Measurements from ENCODE around the gene FAM117A.
"Not testable (repeated sequence)": the region's sequence is repeated elsewhere in the genome, so short reads cannot be mapped to it uniquely, and the experiment has no call there.

FAM117A gene

GRCh38 chr17:49739641-49740271 is 24.2 kb downstream of the FAM117A start:
- no peak for DNase-seq (ENCODE audit: low spot score)

DNA sequence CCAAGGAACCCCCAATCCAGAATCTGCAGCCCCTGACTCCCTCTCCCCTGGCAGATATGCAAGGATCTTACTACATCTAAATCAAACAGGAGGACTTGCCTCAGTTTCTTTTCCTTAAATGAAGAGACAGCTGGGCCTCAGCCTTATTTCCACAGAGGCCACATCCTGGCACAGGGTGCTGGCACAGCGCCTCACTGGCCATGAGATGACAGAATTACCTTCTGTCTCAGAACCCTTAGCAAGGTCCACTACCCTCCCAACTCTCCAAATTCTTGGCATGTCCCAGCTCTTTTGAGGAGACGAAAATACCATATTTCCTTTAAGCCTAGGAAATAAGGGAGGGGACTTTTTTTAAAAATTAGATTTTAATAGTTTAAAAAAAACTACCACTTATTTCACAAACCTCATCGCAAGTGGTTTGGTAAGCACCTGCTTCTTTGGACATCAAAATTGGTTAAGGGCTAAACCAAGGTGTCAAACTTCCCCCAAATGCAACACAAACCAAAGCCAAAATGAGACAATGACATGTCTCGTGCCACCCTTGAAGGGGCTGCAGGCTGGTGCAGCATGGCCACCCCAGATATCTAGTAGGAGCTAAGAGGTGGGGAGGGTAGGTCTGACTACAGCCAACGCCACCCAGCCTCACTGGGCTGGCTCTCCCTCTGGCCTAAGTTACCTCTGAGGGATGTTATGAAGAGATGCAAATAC is 25.3 kb downstream of the FAM117A start:
- no peak for DNase-seq (ENCODE audit: low spot score)

DNA sequence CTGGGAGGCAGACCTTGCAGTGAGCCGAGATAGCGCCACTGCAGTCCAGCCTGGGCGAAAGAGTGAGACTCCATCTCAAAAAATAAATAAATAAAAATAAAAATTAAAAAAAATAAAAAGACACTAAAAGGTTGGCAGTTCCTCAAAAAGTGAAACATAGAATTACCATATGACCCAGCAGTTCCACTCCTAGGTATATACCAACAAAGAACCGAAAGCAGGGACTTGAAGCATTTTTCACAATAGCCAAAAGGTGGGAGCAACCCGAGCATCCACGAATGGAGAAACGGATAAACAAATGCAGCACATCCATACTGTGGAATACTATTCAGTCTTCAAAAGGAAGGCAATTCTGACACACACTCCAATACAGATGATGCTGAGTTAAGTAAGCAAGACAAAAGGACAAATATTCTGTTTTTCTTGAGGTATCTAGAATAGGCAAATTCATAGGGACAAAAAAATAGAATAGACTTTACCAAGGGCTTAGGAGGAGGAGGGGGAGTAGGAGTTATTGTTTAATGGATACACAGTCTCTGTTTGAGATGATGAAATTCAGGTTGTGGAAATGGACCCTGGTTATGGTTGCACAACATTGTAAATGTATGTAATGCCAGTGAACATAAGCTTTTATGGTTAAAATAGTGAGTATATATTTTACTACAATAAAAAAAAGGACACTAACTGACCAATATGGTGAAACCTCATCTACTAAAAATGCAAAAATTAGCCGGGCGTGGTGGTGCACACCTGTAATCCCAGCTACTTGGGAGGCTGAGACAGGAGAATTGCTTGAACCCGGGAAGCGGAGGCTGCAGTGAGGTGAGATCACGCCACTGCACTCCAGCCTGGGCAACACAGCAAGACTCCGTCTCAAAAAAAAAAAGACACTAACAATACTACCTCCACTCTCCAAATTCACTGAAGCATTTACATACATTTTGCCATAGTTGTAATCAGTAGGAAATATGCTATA is 29.1 kb downstream of the FAM117A start:
- DNase-seq (ENCODE audit: low spot score) = no peak

- DNase-seq (ENCODE audit: low spot score) = no peak
These were observed 32.5 kb downstream of the FAM117A start for GRCh38 chr17:49731435-49731831.

GRCh38 chr17:49730785-49731434 is 33.0 kb downstream of the FAM117A start:
- no peak for DNase-seq (ENCODE audit: low spot score)

DNA sequence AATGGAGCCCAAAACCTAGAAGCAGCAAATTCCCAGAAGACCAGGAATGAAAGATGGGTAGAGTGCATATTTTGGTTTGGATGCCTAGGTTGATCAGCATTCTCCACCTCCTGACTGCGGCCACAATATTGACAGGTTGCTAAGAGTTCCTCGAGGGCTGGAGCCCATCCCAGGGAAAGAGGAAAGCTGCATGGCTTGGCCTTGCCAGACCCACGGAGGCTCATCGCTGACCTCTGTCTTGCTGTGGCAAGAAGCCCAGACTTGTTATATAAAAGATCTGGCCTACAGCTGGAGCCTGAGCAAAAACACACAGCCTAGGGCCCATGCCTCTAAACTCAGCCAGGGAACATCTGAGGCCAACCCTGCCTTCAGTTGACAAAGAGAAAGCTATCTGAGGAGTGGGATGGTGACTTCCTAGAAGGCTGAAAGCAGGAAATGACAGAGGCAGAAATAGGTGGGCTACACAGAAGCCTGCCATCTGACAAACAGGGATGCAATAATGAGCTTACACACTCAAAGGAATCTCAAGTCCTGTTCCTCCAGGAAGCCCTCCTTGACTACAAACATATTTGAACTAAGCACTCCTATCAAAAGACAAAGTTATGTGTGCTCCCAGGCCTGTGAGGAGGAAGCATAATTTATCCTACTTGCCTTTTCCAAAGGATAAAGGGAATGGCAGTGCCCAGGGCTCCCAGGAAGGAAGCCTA is 33.7 kb downstream of the FAM117A start:
- peak; percentile 94 for DNase-seq (ENCODE audit: low spot score)

DNA sequence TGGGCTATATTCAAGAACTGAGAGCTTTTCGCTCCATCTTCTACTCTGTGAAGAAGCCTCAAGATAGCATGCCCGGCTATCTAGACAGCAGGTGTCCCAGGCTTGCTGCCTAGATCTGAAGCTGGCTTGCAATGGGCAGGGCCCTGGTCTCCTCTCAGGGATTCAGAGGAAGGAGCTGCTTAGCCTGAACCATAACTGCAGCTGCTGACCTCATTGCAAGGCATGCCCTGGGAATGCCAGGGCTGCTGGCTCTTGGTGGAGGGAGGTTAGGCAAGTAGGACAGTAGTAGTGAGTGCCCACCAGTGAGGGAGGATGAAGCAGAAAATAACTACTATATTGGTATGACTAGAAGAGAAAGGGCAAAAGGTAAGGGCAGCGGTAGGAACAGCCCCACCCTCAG is 34.9 kb downstream of the FAM117A start:
- peak; percentile 20 for DNase-seq (ENCODE audit: low spot score)

DNA sequence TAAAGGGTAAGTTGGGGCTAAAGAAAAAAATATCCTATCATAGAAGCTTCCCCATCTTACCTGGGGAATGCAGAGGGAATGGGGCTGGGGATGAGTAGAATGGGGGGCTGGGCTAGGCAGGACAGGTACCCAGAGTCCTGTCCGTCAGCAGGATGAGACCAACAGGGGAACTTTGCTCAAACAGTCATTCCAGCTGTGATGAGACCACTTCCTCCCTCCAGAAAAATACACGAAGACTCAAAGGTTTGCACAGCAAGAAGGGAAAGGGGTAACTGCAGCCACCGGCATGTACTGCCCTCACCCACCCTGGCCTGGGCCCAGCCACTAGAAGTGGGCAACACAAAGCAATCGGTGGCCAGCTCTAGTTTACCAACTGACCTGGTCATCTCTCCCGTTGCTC is 35.5 kb downstream of the FAM117A start:
- DNase-seq (ENCODE audit: low spot score) = no peak

GRCh38 chr17:49727380-49727779 is 36.6 kb downstream of the FAM117A start:
- no peak for DNase-seq (ENCODE audit: low spot score)

DNA sequence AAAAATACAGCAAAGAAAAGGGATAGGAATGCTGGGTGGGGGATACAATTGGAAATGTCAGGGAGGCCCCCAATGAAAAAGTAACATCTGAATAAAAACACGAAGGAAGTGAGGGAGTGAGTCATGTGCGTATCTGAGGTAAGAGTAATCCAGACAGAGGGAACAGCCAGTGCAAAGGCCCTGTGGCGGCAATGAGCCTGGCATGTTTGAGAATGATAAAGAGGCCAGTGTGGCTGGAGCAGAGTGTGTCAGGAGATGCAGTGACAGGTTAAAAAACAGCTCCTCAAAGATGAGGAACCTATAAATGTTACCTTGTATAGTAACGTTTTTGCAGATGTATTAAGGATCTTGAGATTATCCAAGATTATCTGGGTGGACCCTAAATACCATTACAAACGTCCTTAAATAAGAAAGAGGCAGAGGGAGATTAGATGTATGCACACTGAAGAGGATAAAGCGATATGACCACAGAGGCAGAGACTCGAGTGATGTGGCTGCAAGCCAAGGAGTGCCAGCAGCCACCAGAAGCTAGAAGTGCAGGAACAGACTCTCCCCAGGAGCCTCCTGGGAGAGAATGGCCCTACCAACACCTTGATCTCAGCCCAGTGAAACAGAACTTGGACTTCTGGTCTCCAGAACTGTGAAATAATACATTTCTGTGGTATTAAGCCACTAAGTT is 38.3 kb downstream of the FAM117A start:
- DNase-seq (ENCODE audit: low spot score) = no peak

GRCh38 chr17:49724552-49724951 is 39.4 kb downstream of the FAM117A start:
- DNase-seq (ENCODE audit: low spot score) = not testable (repeated sequence)

- no peak for DNase-seq (ENCODE audit: low spot score)
These were observed 40.5 kb downstream of the FAM117A start for GRCh38 chr17:49723423-49723822.

DNA sequence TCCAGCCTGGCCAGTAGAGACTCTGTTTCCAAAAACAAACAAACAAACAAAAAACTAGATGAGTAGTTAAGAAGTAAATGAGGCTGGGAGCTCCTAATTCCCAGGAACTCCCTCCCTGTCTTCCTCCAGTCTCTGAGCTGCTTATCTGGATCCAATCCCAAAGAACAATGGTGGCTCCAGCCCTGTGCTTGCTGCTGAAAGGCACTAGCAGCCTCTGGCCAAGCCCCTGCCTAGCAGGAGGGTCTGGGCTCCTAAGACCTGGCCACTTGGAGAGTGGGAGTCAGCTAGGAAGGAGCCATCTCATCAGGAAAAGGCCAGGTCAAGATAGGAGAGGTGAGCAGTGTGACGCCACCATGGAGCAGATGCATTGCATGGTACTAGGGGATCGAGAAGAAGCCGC is 41.9 kb downstream of the FAM117A start:
- DNase-seq (ENCODE audit: low spot score) = no peak

GRCh38 chr17:49717371-49717861 is 46.5 kb downstream of the FAM117A start:
- no peak for DNase-seq (ENCODE audit: low spot score)

DNA sequence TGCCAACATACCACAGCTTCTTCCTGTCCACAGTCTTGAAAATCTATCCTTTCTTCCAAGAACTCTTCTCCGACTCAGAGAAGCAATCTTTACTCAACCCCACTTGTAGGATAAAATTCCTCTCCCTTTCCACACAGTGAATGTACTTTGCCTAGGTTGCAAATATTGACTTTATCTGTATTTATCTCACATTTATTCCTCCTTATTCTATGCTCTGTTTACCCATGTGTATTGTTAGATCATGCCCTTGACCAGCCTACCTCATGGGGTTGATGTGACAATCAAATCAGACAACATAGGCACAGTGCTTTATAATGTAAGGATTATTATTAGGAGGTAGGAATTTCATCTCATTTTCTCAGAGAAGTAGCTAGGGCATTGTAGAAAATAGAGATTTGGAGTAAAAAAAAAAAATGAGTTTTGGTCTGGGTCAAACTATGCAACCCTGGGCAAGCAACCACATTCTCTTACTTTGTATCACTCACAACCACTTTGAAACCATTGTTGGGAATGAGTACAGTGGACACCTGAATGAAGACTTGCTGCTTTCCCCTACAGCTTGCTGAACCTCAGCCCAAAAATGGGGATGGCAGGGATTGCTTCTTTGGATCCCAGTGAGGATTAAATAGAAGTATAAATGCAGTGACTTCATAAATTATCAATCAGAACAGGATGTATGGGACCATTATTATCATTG is 47.1 kb downstream of the FAM117A start:
- DNase-seq (ENCODE audit: low spot score) = no peak

- DNase-seq (ENCODE audit: low spot score) = no peak
These were observed 48.1 kb downstream of the FAM117A start for GRCh38 chr17:49715717-49716279.

DNA sequence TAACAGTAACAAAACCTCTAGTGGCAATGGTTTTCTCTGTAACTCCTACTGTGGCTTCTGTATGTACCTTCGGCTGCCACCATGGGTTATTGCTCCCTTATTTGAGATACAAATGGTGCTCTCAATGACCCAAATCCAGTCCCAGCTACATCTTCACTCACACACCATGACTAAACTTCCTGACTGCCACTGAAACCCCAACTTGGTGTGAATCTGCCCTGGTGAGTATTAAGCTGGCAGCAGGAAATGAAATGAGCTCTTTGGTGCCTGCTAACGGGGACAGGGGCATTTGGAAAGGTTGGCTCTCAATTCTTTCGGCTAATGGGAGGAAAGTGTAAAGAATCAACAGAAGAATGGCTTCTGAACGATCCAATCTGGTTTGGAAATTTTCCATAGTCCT is 48.7 kb downstream of the FAM117A start:
- DNase-seq (ENCODE audit: low spot score) = no peak

- peak; percentile 42 for DNase-seq (ENCODE audit: low spot score)
These were observed 55.3 kb downstream of the FAM117A start for GRCh38 chr17:49708515-49709183.
